ENCODE measurements around the gene ENPP1. TPM values are rescaled to one million over a fixed set of nuclear protein-coding genes. Genes with fewer than 3 reads are reported as not detected.

Gene ENPP1
- polyA plus RNA-seq, 3 donors, result not detected

- H4K20me1 ChIP-seq (ENCODE audit: insufficient read depth, low read length), result no peaks in the 10 kb centered on the region
- peaks cover 0 to 1% (median 0%) of the 10 kb centered on the region in 7 donors for H3K9me3 Mint-ChIP-seq
- H3K27me3 ChIP-seq (ENCODE audit: control insufficient read depth in 2 of 2, insufficient read depth in 2 of 2, low read length in 2 of 2), result no peaks in the 10 kb centered on the region
- H3K4me3 ChIP-seq (replicated peaks in 1 of 3; ENCODE audit: low read depth in 2 of 3, low read length in 3 of 3), result no peak overlapping the region
- H2AFZ ChIP-seq (ENCODE audit: insufficient read depth, low read depth, low read length, poor library complexity, severe bottlenecking), result no peak overlapping the region
- H3K27ac ChIP-seq (ENCODE audit: low read depth in 1 of 2, low read length in 2 of 2), result no peak overlapping the region
- H3K79me2 ChIP-seq (ENCODE audit: insufficient read depth, low read length), result no peaks in the 10 kb centered on the region
- H3K4me1 ChIP-seq (ENCODE audit: control insufficient read depth in 1 of 2, insufficient read depth in 2 of 2, low read length in 2 of 2), result no peaks in the 10 kb centered on the region
- H3K27me3 Mint-ChIP-seq (ENCODE audit: low read depth in 3 of 3), result peaks cover 4 to 10% (median 6%) of the 10 kb centered on the region in 3 donors
- no peak overlapping the region for H3K9ac ChIP-seq (ENCODE audit: insufficient read depth, low read length, poor library complexity, severe bottlenecking)
- TF ChIP-seq, protein P1, sequence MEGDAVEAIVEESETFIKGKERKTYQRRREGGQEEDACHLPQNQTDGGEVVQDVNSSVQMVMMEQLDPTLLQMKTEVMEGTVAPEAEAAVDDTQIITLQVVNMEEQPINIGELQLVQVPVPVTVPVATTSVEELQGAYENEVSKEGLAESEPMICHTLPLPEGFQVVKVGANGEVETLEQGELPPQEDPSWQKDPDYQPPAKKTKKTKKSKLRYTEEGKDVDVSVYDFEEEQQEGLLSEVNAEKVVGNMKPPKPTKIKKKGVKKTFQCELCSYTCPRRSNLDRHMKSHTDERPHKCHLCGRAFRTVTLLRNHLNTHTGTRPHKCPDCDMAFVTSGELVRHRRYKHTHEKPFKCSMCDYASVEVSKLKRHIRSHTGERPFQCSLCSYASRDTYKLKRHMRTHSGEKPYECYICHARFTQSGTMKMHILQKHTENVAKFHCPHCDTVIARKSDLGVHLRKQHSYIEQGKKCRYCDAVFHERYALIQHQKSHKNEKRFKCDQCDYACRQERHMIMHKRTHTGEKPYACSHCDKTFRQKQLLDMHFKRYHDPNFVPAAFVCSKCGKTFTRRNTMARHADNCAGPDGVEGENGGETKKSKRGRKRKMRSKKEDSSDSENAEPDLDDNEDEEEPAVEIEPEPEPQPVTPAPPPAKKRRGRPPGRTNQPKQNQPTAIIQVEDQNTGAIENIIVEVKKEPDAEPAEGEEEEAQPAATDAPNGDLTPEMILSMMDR (IDR thresholded peaks at IDR 0.05), result no peak
- H3K4me3 Mint-ChIP-seq, result no peak overlapping the region
- 100% methylated on average over 1 of the region's 8 CpGs for WGBS (ENCODE audit: insufficient coverage)
- no peaks in the 10 kb centered on the region for H3K9me3 ChIP-seq (replicated peaks in 1 of 2; ENCODE audit: control insufficient read depth in 1 of 2, insufficient read depth in 1 of 2, low read length in 2 of 2)
- H3K36me3 ChIP-seq (replicated peaks in 1 of 2; ENCODE audit: control insufficient read depth in 1 of 2, insufficient read depth in 2 of 2, low read length in 2 of 2), result no peaks in the 10 kb centered on the region
- H3K36me3 Mint-ChIP-seq, result no peaks in the 10 kb centered on the region
- no peak overlapping the region for H3K4me2 ChIP-seq (replicated peaks; ENCODE audit: extremely low read depth, low read length, poor library complexity, severe bottlenecking)
- intact Hi-C loops (cut with micrococcal nuclease), result no loop called here
- H3K27ac Mint-ChIP-seq, result no peak overlapping the region
- no peaks in the 10 kb centered on the region for H3K4me1 Mint-ChIP-seq
- DNase-seq, result no peak
Measured at GRCh38 chr6:131937703-131938631, 130.1 kb downstream of the ENPP1 start.

Small RNAs within 50 kb of the gene (small RNA-seq; reads per million reads assigned to genes)
- gene MIR548H5 (ENCODE audit: insufficient read length, low read depth) (not detected), gene SELENOKP2 (ENCODE audit: insufficient read length, low read depth) (not detected)

Other genes with a start within 250 kb of the ENPP1 start
- not detected for gene ARG1, start 234.8 kb upstream of the ENPP1 start, polyA plus RNA-seq
- gene MED23, start 179.8 kb upstream of the ENPP1 start, polyA plus RNA-seq, result 10 to 100 TPM in 1 of 3 donors, 1 to 10 TPM in 2; 4.5 to 21.9 (median 7.9) TPM
- gene ENPP3, start 170.7 kb upstream of the ENPP1 start, polyA plus RNA-seq, result not detected
- gene OR2A4, start 106.6 kb upstream of the ENPP1 start, polyA plus RNA-seq, result not detected
- gene CTAGE9, start 97.0 kb upstream of the ENPP1 start, polyA plus RNA-seq, result not detected
- gene CCN2, start 143.4 kb downstream of the ENPP1 start, polyA plus RNA-seq, result not detected